Stimulated activated naive CD8-positive, alpha-beta T cell treated with anti-CD3 and anti-CD28 coated beads, Interleukin-15, Interleukin-2, amounts not matched to agents 100 U/mL and 50 U/mL, for 24 hours (primary cell): ENCODE results near the gene TCP1.
"Not testable (repeated sequence)": the region's sequence is repeated elsewhere in the genome, so short reads cannot be mapped to it uniquely, and the experiment has no call there.

Source experiments
- ATAC-seq: fragments of 150-1000 bp; cut with Tn5 transposase; one replicate; pipeline ENCODE4 v1.10.0; 2021
- DNase-seq: peaks from one replicate; pipeline ENCODE4 v3.0.0; 2021

The TCP1 gene

GRCh38 chr6:159789377-159790148 lies at the start of gene TCP1:
Gene TCP1 (minus strand): TSS chr6:159789602. CDS start chr6:159789468, 134 bp downstream.
- ATAC-seq (peak; percentile 84), DNase-seq (peak; percentile 99)

GRCh38 chr6:159838020-159838744 lies 48.8 kb upstream of the TCP1 start:
- no peak for DNase-seq
- ATAC-seq, result no peak

GRCh38 chr6:159837511-159837910 lies 48.1 kb upstream of the TCP1 start:
- ATAC-seq (no peak), DNase-seq (no peak)

- ATAC-seq, result no peak
- DNase-seq, result no peak
Measured at GRCh38 chr6:159836718-159837490, 47.5 kb upstream of the TCP1 start.

- ATAC-seq (no peak), DNase-seq (no peak)
Measured at GRCh38 chr6:159833997-159834603, 44.7 kb upstream of the TCP1 start.

- no peak for ATAC-seq
Measured at GRCh38 chr6:159833556-159833955, 44.2 kb upstream of the TCP1 start.

GRCh38 chr6:159832946-159833345 lies 43.5 kb upstream of the TCP1 start:
- DNase-seq (no peak), ATAC-seq (no peak)

More at GRCh38 chr6:159833556-159833955, 44.2 kb upstream of the TCP1 start:
- DNase-seq, result no peak

- no peak for ATAC-seq
- no peak for DNase-seq
Measured at GRCh38 chr6:159831373-159831679, 41.9 kb upstream of the TCP1 start.

- DNase-seq (no peak), ATAC-seq (no peak)
Measured at GRCh38 chr6:159830501-159831372, 41.3 kb upstream of the TCP1 start.

- no peak for DNase-seq
- ATAC-seq, result no peak
Measured at GRCh38 chr6:159829526-159829925, 40.1 kb upstream of the TCP1 start.

GRCh38 chr6:159828074-159828473 lies 38.7 kb upstream of the TCP1 start:
- DNase-seq, result no peak
- ATAC-seq, result no peak

- DNase-seq, result no peak
- ATAC-seq, result no peak
Measured at GRCh38 chr6:159826968-159827647, 37.7 kb upstream of the TCP1 start.

GRCh38 chr6:159826004-159826403 lies 36.6 kb upstream of the TCP1 start:
- DNase-seq (no peak), ATAC-seq (no peak)

GRCh38 chr6:159824690-159825089 lies 35.3 kb upstream of the TCP1 start:
- DNase-seq, ATAC-seq: not testable (repeated sequence)

- DNase-seq (no peak), ATAC-seq (no peak)
Measured at GRCh38 chr6:159823953-159824352, 34.6 kb upstream of the TCP1 start.

GRCh38 chr6:159821726-159822125 lies 32.3 kb upstream of the TCP1 start:
- ATAC-seq (no peak), DNase-seq (no peak)

GRCh38 chr6:159821122-159821521 lies 31.7 kb upstream of the TCP1 start:
- DNase-seq (no peak), ATAC-seq (no peak)

GRCh38 chr6:159819932-159820640 lies 30.7 kb upstream of the TCP1 start:
- peak; percentile 25 for DNase-seq
- ATAC-seq, result peak; percentile 40

GRCh38 chr6:159819098-159819497 lies 29.7 kb upstream of the TCP1 start:
- DNase-seq (no peak), ATAC-seq (no peak)
